ENCODE results near the gene PTCH2.

Gene PTCH2, protein sequence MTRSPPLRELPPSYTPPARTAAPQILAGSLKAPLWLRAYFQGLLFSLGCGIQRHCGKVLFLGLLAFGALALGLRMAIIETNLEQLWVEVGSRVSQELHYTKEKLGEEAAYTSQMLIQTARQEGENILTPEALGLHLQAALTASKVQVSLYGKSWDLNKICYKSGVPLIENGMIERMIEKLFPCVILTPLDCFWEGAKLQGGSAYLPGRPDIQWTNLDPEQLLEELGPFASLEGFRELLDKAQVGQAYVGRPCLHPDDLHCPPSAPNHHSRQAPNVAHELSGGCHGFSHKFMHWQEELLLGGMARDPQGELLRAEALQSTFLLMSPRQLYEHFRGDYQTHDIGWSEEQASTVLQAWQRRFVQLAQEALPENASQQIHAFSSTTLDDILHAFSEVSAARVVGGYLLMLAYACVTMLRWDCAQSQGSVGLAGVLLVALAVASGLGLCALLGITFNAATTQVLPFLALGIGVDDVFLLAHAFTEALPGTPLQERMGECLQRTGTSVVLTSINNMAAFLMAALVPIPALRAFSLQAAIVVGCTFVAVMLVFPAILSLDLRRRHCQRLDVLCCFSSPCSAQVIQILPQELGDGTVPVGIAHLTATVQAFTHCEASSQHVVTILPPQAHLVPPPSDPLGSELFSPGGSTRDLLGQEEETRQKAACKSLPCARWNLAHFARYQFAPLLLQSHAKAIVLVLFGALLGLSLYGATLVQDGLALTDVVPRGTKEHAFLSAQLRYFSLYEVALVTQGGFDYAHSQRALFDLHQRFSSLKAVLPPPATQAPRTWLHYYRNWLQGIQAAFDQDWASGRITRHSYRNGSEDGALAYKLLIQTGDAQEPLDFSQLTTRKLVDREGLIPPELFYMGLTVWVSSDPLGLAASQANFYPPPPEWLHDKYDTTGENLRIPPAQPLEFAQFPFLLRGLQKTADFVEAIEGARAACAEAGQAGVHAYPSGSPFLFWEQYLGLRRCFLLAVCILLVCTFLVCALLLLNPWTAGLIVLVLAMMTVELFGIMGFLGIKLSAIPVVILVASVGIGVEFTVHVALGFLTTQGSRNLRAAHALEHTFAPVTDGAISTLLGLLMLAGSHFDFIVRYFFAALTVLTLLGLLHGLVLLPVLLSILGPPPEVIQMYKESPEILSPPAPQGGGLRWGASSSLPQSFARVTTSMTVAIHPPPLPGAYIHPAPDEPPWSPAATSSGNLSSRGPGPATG

GRCh38 chr1:44842862-44843655 lies at the start of gene PTCH2:
Gene PTCH2, minus strand, starts transcription at chr1:44843253. Its CDS starts 321 bp downstream, at chr1:44842932.
- Mint-ChIP-seq H3K27ac (no peak within 1 kb of the TSS), H3K4me1 (peaks cover 0 to 17% of the 10 kb centered on the region in 2 donors)

DNA sequence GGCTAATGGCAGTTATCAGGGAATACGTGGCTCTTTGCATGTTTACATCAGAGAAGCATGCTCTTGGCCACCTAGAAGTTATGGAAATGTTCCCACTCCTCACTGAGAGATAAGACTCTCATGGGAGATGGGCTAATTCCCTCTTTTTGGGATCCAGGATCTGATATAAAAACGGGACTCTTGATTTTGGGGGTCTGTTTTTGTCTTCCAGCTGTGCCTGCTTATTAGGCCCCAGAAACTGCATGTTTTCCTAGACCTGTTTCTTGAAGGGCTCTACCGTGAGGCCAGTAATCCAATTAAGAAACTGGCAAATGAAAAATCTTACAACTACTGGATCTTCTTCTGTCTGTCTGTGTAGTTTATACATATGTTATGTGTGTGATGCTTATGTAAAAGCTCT lies 47.0 kb upstream of the PTCH2 start:
- Mint-ChIP-seq H3K36me3 (peaks cover 60 to 72% of the 10 kb centered on the region in 2 donors), H3K4me3 (no peak overlapping the region), H3K4me1 (no peaks in the 10 kb centered on the region), H3K27me3 (no peaks in the 10 kb centered on the region), H3K27ac (no peak overlapping the region), H3K9me3 (peaks cover 13 to 17% of the 10 kb centered on the region in 2 donors)
- DNase-seq = no peak
- ATAC-seq (replicated peaks) = no peak

More at GRCh38 chr1:44842862-44843655, at the start of gene PTCH2:
- Mint-ChIP-seq H3K9me3 (no peaks in the 10 kb centered on the region), H3K27me3 (peaks cover 16 to 18% of the 10 kb centered on the region in 2 donors), H3K4me3 (peak within 1 kb of the TSS; percentile 62 to 78), H3K36me3 (peaks cover 8 to 13% of the 10 kb centered on the region in 2 donors)
- ATAC-seq (replicated peaks) (peak; percentile 81 to 88), DNase-seq (no peak)

GRCh38 chr1:44885406-44885805 lies 42.4 kb upstream of the PTCH2 start:
- H3K27ac Mint-ChIP-seq = no peak overlapping the region
- no peaks in the 10 kb centered on the region for H3K27me3 Mint-ChIP-seq
- DNase-seq = no peak
- H3K9me3 Mint-ChIP-seq = peaks cover 8 to 19% of the 10 kb centered on the region in 2 donors
- no peak overlapping the region for H3K4me3 Mint-ChIP-seq
- H3K4me1 Mint-ChIP-seq = no peaks in the 10 kb centered on the region
- ATAC-seq (replicated peaks) = no peak
- peaks cover 49 to 65% of the 10 kb centered on the region in 2 donors for H3K36me3 Mint-ChIP-seq

GRCh38 chr1:44884746-44885145 lies 41.7 kb upstream of the PTCH2 start:
- H3K27ac Mint-ChIP-seq = no peak overlapping the region
- H3K27me3 Mint-ChIP-seq = no peaks in the 10 kb centered on the region
- H3K9me3 Mint-ChIP-seq = peaks cover 7 to 19% of the 10 kb centered on the region in 2 donors
- ATAC-seq (replicated peaks) = no peak
- no peak for DNase-seq
- H3K4me3 Mint-ChIP-seq = no peak overlapping the region
- H3K36me3 Mint-ChIP-seq = peaks cover 47 to 65% of the 10 kb centered on the region in 2 donors
- no peaks in the 10 kb centered on the region for H3K4me1 Mint-ChIP-seq

GRCh38 chr1:44881011-44881632 lies 38.1 kb upstream of the PTCH2 start:
- H3K4me1 Mint-ChIP-seq = no peaks in the 10 kb centered on the region
- H3K27ac Mint-ChIP-seq = no peak overlapping the region
- no peak for DNase-seq
- ATAC-seq (replicated peaks) = no peak
- no peaks in the 10 kb centered on the region for H3K27me3 Mint-ChIP-seq
- H3K36me3 Mint-ChIP-seq = peaks cover 41 to 60% of the 10 kb centered on the region in 2 donors
- peaks cover 4 to 11% of the 10 kb centered on the region in 2 donors for H3K9me3 Mint-ChIP-seq
- H3K4me3 Mint-ChIP-seq = no peak overlapping the region

DNA sequence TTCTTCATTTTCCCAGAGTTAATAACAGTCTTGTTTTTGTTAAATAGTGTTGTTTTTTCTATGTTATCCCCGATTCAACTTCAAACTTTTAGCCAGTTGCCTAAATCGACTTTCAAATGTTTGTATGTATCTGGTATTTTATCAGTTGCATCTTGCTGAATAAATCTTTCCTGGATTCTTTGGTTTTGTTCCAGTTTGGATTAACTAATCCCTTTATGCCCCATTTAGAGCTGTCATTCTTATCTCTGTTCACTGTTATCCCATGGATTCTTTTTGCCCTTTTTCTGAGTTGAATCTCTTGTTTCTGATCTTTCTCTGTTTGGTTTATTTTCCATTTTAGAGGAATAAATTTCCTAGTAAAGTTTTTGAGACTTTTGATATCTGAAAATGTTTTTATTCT lies 31.1 kb upstream of the PTCH2 start:
- DNase-seq = no peak
- H3K36me3 Mint-ChIP-seq = peaks cover 48 to 65% of the 10 kb centered on the region in 2 donors
- H3K4me1 Mint-ChIP-seq = no peaks in the 10 kb centered on the region
- no peak overlapping the region for H3K27ac Mint-ChIP-seq
- H3K27me3 Mint-ChIP-seq = no peaks in the 10 kb centered on the region
- no peak for ATAC-seq (replicated peaks)
- H3K9me3 Mint-ChIP-seq = no peaks in the 10 kb centered on the region
- no peak overlapping the region for H3K4me3 Mint-ChIP-seq

DNA sequence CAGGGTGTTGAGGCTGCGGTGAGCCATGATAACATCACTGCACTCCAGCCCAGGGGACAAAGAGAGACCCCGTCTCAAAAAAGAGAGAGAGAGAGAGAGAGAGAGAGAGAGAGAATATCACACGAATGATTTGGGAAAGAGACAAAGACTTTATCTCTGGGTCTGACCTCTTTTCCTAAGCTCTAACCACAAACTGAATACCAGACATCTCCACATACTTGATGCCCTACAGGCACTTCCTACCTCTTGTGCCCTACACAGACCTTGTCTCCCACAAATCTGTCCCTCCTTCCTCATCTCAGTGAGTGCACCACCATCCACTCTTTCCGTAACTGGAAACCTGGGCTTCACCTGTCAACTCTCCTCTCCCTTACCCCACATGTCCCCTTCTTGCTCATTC lies 27.0 kb upstream of the PTCH2 start:
- H3K9me3 Mint-ChIP-seq = no peaks in the 10 kb centered on the region
- no peak overlapping the region for H3K4me3 Mint-ChIP-seq
- peaks cover 46 to 60% of the 10 kb centered on the region in 2 donors for H3K36me3 Mint-ChIP-seq
- DNase-seq (no peak), ATAC-seq (replicated peaks) (no peak)
- no peaks in the 10 kb centered on the region for H3K27me3 Mint-ChIP-seq
- no peak overlapping the region for H3K27ac Mint-ChIP-seq
- no peaks in the 10 kb centered on the region for H3K4me1 Mint-ChIP-seq

GRCh38 chr1:44867801-44868200 lies 24.7 kb upstream of the PTCH2 start:
- Mint-ChIP-seq H3K4me1 (no peaks in the 10 kb centered on the region), H3K36me3 (peaks cover 39 to 50% of the 10 kb centered on the region in 2 donors), H3K4me3 (no peak overlapping the region), H3K27ac (no peak overlapping the region), H3K9me3 (no peaks in the 10 kb centered on the region), H3K27me3 (no peaks in the 10 kb centered on the region)
- DNase-seq (no peak), ATAC-seq (replicated peaks) (no peak)

- no peak overlapping the region for H3K27ac Mint-ChIP-seq
- peaks cover 9 to 21% of the 10 kb centered on the region in 2 donors for H3K4me1 Mint-ChIP-seq
- peaks cover 22 to 23% of the 10 kb centered on the region in 2 donors for H3K36me3 Mint-ChIP-seq
- no peak overlapping the region for H3K4me3 Mint-ChIP-seq
- DNase-seq = no peak
- no peak for ATAC-seq (replicated peaks)
- H3K27me3 Mint-ChIP-seq = no peaks in the 10 kb centered on the region
- H3K9me3 Mint-ChIP-seq = no peaks in the 10 kb centered on the region
These were observed 19.9 kb upstream of the PTCH2 start for GRCh38 chr1:44862829-44863401.

GRCh38 chr1:44860891-44861425 lies 17.9 kb upstream of the PTCH2 start:
- Mint-ChIP-seq H3K27ac (no peak overlapping the region), H3K36me3 (peaks cover 25 to 26% of the 10 kb centered on the region in 2 donors), H3K27me3 (no peaks in the 10 kb centered on the region), H3K4me1 (peaks cover 9 to 21% of the 10 kb centered on the region in 2 donors), H3K9me3 (no peaks in the 10 kb centered on the region), H3K4me3 (no peak overlapping the region)
- DNase-seq = no peak
- no peak for ATAC-seq (replicated peaks)

DNA sequence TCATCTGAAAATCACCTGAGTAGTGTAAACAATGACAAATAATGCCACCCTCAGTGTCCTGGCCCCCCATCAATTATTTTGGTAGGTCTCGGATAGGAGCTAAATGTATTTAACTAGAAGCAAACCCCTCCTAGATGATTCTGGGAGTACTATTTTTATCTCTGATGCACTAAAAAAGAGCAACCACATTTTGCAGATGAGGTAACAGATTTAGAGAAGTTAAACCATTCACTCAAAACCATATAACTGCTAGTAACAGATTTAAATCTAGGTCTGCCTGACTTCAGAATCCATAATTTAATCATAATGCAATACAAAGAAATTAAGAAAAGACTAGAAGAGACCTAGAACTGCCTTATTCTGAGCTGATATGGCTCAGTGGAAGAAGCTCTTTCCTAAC lies 17.3 kb upstream of the PTCH2 start:
- Mint-ChIP-seq H3K9me3 (no peaks in the 10 kb centered on the region), H3K27ac (no peak overlapping the region), H3K4me1 (peaks cover 9 to 21% of the 10 kb centered on the region in 2 donors), H3K27me3 (no peaks in the 10 kb centered on the region), H3K36me3 (peaks cover 31 to 32% of the 10 kb centered on the region in 2 donors), H3K4me3 (no peak overlapping the region)
- peak; percentile 39 to 46 for ATAC-seq (replicated peaks)
- DNase-seq = no peak

DNA sequence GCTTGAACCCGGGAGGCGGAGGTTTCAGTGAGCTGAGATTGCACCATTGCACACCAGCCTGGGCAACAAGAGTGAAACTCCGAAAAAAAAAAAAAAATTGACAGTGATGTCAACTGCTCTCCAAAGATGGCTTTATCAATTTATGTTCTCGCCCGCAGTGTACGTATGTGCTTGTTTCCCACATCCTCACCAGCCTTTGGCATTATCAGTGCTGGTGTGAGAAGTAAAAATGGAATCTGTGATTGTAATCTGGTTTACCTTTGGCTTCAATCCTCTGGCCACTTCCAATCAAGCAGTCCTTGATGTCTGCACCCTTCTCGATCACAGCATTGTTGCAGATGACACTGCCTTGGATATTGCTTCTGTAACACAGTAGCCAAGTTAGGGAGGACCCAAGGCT lies 14.4 kb upstream of the PTCH2 start:
- H3K27ac Mint-ChIP-seq = no peak overlapping the region

More for the DNA sequence above, 14.4 kb upstream of the PTCH2 start:
- Mint-ChIP-seq H3K27me3 (no peaks in the 10 kb centered on the region), H3K4me3 (no peak overlapping the region), H3K36me3 (peaks cover 38 to 45% of the 10 kb centered on the region in 2 donors), H3K4me1 (peaks cover 10 to 21% of the 10 kb centered on the region in 2 donors), H3K9me3 (no peaks in the 10 kb centered on the region)
- DNase-seq (no peak), ATAC-seq (replicated peaks) (no peak)

Measured in stimulated activated naive B cell treated with anti-CD40 and anti-IgM and Interleukin-4, amounts not matched to agents 10 μg/mL and 1 μg/mL and 100 μg/mL, for 72 hours (primary cell).